Adrenal gland (tissue), 12 donors: ENCODE data around the gene SIM1. TPM values are rescaled to one million over a fixed set of nuclear protein-coding genes. Genes with fewer than 3 reads are reported as not detected.
"Not testable (repeated sequence)": the region's sequence is repeated elsewhere in the genome, so short reads cannot be mapped to it uniquely, and the experiment has no call there.

Source experiments
- DNase-seq, 7 donors: peaks; one replicate each; pipeline ENCODE4 v3.0.0-alpha.2; 2019 to 2020
- H3K27ac ChIP-seq, 5 donors: fragments of 200-600 bp; sonication (generic) in 4 of 5; 1 replicate in 3 of 5; 2 replicates in 2 of 5; pipeline versions ENCODE4 v1.5.1 to v1.8.0; 2016 to 2020; ENCODE audit warnings: mild to moderate bottlenecking in 1 of 5
- H3K27me3 ChIP-seq: fragments of 200-600 bp; 2 replicates; pipeline ENCODE4 v1.8.0; 2021
- H3K36me3 ChIP-seq, 2 donors: fragments of 200-600 bp; replicated peaks in 1 of 2; 1 replicate in 1 of 2; 2 replicates in 1 of 2; pipeline versions ENCODE4 v1.5.1 to v1.8.0; 2018 to 2022
- H3K4me1 ChIP-seq, 2 donors: fragments of 200-600 bp; replicated peaks in 1 of 2; 1 replicate in 1 of 2; 2 replicates in 1 of 2; pipeline versions ENCODE4 v1.5.1 to v1.8.0; 2018 to 2021
- H3K4me3 ChIP-seq, 4 donors: fragments of 200-600 bp; sonication (generic) in 3 of 4; one replicate each; pipeline ENCODE4 v1.5.1; 2016 to 2018
- H3K9me3 ChIP-seq, 3 donors: fragments of 200-600 bp; sonication (generic) in 1 of 3; replicated peaks in 1 of 3; 1 replicate in 2 of 3; 2 replicates in 1 of 3; pipeline versions ENCODE4 v1.5.1 to v1.8.0; 2016 to 2021
- POLR2A ChIP-seq, 2 donors: fragments of 450-650 bp; IDR thresholded peaks; one replicate each; pipeline ENCODE4 v1.6.1; 2017; ENCODE audit warnings: antibody characterized with exemption in 2 of 2, mild to moderate bottlenecking in 2 of 2, moderate library complexity in 1 of 2
- WGBS, 4 donors: extraction: QIAGEN DNeasy Blood & Tissue Kit in 2 of 4; methylation state at CpG; one replicate each; pipeline versions ENCODE4 v1.1.5 to v1.1.7; 2013 to 2017; 5-methylcytosine and 5-hydroxymethylcytosine counted together
- intact Hi-C, 2 donors: fragments of 100-400 bp; cut with DNase I; formaldehyde crosslinking; loops; one replicate each; pipeline versions ENCODE4 v1.14.1 to v1.15.0; 2022 to 2023
- polyA plus RNA-seq, 3 donors: library from polyadenylated mRNA; stranded (reverse); fragments of 200-250 nt in 2 of 3; fragments of 350-450 nt in 1 of 3; fragmentation: Illumina TruSeq in 1 of 3; extraction: RNeasy Lipid Tissue Mini Kit (QIAGEN cat#74804) in 1 of 3; gene quantifications; one replicate each; pipeline ENCODE4 v1.2.3, GENCODE V29; 2013 to 2014
- total RNA-seq, 9 donors: library from RNA; depleted of rRNA in 4 of 9; stranded (reverse); fragments of >200 nt in 4 of 9; fragments of 120-200 nt in 1 of 9; fragmentation: NEBNext Ultra II Directional in 1 of 9; extraction: Animal tissue kit (Norgen Biotek cat#: 25700) in 1 of 9; gene quantifications; one replicate each; pipeline versions ENCODE4 v1.1.0 to v1.2.4, GENCODE V29; 2013 to 2023
- TF ChIP-seq, protein P1 (sequence below), 6 experiments: fragments of 450-650 bp in 4 of 6; fragments of 200-600 bp in 2 of 6; sonication (generic) in 1 of 6; IDR thresholded peaks; 1 replicate in 5 of 6; 2 replicates in 1 of 6; pipeline versions ENCODE4 v1.5.1 to v1.8.0; 2016 to 2021; ENCODE audit warnings: antibody characterized with exemption in 6 of 6, mild to moderate bottlenecking in 2 of 6, moderate library complexity in 1 of 6
- donor health status: healthy with polysubstance abuse.
- donor health status: Bipolar disorder and iron deficiency.
- donor health status: DM: yes; HTN: yes; CAD: no.
- donor health status: DM: no; HTN: no; CAD: no.
- donor health status: DM: no; HTN: no; CAD: no.
- donor health status: DM: yes; HTN: yes; CAD: no.

Gene SIM1
- total and polyA plus RNA-seq, 12 donors: not detected

- no peak for TF ChIP-seq POLR2A (IDR thresholded peaks at IDR 0.05)
- TF ChIP-seq, protein P1, sequence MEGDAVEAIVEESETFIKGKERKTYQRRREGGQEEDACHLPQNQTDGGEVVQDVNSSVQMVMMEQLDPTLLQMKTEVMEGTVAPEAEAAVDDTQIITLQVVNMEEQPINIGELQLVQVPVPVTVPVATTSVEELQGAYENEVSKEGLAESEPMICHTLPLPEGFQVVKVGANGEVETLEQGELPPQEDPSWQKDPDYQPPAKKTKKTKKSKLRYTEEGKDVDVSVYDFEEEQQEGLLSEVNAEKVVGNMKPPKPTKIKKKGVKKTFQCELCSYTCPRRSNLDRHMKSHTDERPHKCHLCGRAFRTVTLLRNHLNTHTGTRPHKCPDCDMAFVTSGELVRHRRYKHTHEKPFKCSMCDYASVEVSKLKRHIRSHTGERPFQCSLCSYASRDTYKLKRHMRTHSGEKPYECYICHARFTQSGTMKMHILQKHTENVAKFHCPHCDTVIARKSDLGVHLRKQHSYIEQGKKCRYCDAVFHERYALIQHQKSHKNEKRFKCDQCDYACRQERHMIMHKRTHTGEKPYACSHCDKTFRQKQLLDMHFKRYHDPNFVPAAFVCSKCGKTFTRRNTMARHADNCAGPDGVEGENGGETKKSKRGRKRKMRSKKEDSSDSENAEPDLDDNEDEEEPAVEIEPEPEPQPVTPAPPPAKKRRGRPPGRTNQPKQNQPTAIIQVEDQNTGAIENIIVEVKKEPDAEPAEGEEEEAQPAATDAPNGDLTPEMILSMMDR (IDR thresholded peaks at IDR 0.05): no peak
- 83 to 89% (median 87%) methylated on average over 4 of the region's 4 CpGs for WGBS, 4 donors
- intact Hi-C loops: no loop called here
- Histone ChIP-seq H3K27ac (no peak overlapping the region), H3K36me3 (no peaks in the 10 kb centered on the region), H3K9me3 (no peaks in the 10 kb centered on the region), H3K4me3 (no peak overlapping the region), H3K4me1 (no peaks in the 10 kb centered on the region), H3K27me3 (no peaks in the 10 kb centered on the region)
- no peak for DNase-seq
These were observed 93.1 kb downstream of the SIM1 start for GRCh38 chr6:100371591-100371990.

- no peak overlapping the region for H3K27ac ChIP-seq
- H3K4me1 ChIP-seq: no peaks in the 10 kb centered on the region
- TF ChIP-seq, protein P1 (IDR thresholded peaks at IDR 0.05): peak in 1 of 6 experiments; percentile 21
- no peak for TF ChIP-seq POLR2A (IDR thresholded peaks at IDR 0.05)
- intact Hi-C loops: no loop called here
- no peaks in the 10 kb centered on the region for H3K9me3 ChIP-seq
- no peak for DNase-seq
- no peak overlapping the region for H3K4me3 ChIP-seq
- WGBS, 4 donors: 45 to 64% (median 54%) methylated on average over 1 of the region's 1 CpG
- H3K36me3 ChIP-seq: no peaks in the 10 kb centered on the region
- no peaks in the 10 kb centered on the region for H3K27me3 ChIP-seq
These were observed 94.5 kb downstream of the SIM1 start for GRCh38 chr6:100370265-100370664.

- Histone ChIP-seq H3K27ac (no peak overlapping the region), H3K36me3 (no peaks in the 10 kb centered on the region), H3K9me3 (no peaks in the 10 kb centered on the region), H3K4me1 (no peaks in the 10 kb centered on the region), H3K4me3 (no peak overlapping the region), H3K27me3 (no peaks in the 10 kb centered on the region)
- 79 to 85% (median 83%) methylated on average over 5 of the region's 5 CpGs for WGBS, 4 donors
- no peak for TF ChIP-seq POLR2A (IDR thresholded peaks at IDR 0.05)
- TF ChIP-seq, protein P1 (IDR thresholded peaks at IDR 0.05): no peak
- no peak for DNase-seq
- intact Hi-C loops: no loop called here
These were observed 98.3 kb downstream of the SIM1 start for GRCh38 chr6:100366419-100366818.

- 44 to 55% (median 51%) methylated on average over 1 of the region's 1 CpG for WGBS, 4 donors
- no peak for TF ChIP-seq POLR2A (IDR thresholded peaks at IDR 0.05)
- TF ChIP-seq, protein P1 (IDR thresholded peaks at IDR 0.05): no peak
- Histone ChIP-seq H3K4me1 (no peaks in the 10 kb centered on the region), H3K4me3 (no peak overlapping the region), H3K27ac (no peak overlapping the region), H3K36me3 (no peaks in the 10 kb centered on the region), H3K9me3 (no peaks in the 10 kb centered on the region), H3K27me3 (no peaks in the 10 kb centered on the region)
- DNase-seq: no peak
- intact Hi-C loops: no loop called here
These were observed 101.1 kb downstream of the SIM1 start for GRCh38 chr6:100363651-100364050.

DNA sequence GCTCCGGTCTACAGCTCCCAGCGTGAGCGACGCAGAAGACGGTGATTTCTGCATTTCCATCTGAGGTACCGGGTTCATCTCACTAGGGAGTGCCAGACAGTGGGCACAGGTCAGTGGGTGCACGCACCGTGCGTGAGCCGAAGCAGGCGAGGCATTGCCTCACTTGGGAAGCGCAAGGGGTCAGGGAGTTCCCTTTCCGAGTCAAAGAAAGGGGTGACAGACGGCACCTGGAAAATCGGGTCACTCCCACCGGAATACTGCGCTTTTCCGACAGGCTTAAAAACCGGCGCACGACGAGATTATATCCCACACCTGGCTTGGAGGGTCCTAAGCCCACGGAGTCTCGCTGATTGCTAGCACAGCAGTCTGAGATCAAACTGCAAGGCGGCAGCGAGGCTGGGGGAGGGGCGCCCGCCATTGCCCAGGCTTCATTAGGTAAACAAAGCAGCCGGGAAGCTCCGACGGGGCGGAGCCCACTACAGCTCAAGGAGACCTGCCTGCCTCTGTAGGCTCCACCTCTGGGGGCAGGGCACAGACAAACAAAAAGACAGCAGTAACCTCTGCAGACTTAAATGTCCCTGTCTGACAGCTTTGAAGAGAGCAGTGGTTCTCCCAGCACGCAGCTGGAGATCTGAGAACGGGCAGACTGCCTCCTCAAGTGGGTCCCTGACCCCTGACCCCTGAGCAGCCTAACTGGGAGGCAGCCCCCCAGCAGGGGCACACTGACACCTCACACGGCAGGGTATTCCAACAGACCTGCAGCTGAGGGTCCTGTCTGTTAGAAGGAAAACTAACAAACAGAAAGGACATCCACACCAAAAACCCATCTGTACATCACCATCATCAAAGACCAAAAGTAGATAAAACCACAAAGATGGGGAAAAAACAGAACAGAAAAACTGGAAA, 109.7 kb downstream of the SIM1 start:
- H3K36me3 ChIP-seq, H3K27me3 ChIP-seq, DNase-seq, H3K9me3 ChIP-seq, H3K4me3 ChIP-seq, intact Hi-C loops, H3K4me1 ChIP-seq, H3K27ac ChIP-seq: not testable (repeated sequence)
- WGBS, 4 donors: 69 to 81% (median 73%) methylated on average over 28 to 34 of the region's 35 CpGs
